ENCODE measurements around the gene AGBL5. TPM values are rescaled to one million over a fixed set of nuclear protein-coding genes. Genes with fewer than 3 reads are reported as not detected.

AGBL5 gene
- total RNA-seq, 1 experiment from 2014 or later, result 40.0 TPM

- Histone ChIP-seq H3K9ac (ENCODE audit: low read length) (no peak overlapping the region), H3K27ac (ENCODE audit: low read depth, low read length) (no peak overlapping the region; the same call in 1 of the 2 replicates), H3K36me3 (ENCODE audit: control insufficient read depth in 1 of 2, insufficient read depth in 2 of 2, low read length in 2 of 2) (no peaks in the 10 kb centered on the region), H3K9me3 (ENCODE audit: control insufficient read depth in 1 of 2, insufficient read depth in 1 of 2, low read depth in 1 of 2, low read length in 2 of 2) (no peaks in the 10 kb centered on the region), H3K4me1 (ENCODE audit: control insufficient read depth in 1 of 2, insufficient read depth in 2 of 2, low read length in 2 of 2) (peaks cover 8 to 18% of the 10 kb centered on the region in 2 experiments), H4K20me1 (ENCODE audit: insufficient read depth) (no peaks in the 10 kb centered on the region), H3K4me2 (ENCODE audit: low read length) (no peak overlapping the region), H3K9me2 (ENCODE audit: insufficient read depth) (no peaks in the 10 kb centered on the region), H2AFZ (ENCODE audit: low read depth, low read length, poor library complexity, severe bottlenecking) (no peak overlapping the region), H3K4me3 (replicated peaks in 1 of 2; ENCODE audit: low read depth in 1 of 2, low read length in 2 of 2) (no peak overlapping the region), H3K79me2 (ENCODE audit: insufficient read depth, low read length) (no peaks in the 10 kb centered on the region), H3K27me3 (ENCODE audit: insufficient read depth, low read length) (no peaks in the 10 kb centered on the region)
- BruUV-seq (replicated peaks), result no TSS peak
- DNase-seq (ENCODE audit: low read depth, low spot score) (no peak), ATAC-seq (no peak)
- intact Hi-C loops (cut with micrococcal nuclease), result no loop called here
- ChIA-PET CTCF (no interaction called here), RAD21 (ENCODE audit: low non-redundant PET in 1 of 2, low total read pairs in 2 of 2, uncharacterized antibody in 2 of 2, unreplicated experiment in 2 of 2) (no interaction called here), POLR2A (interaction anchor here (1.3 kb wide), 1 partner anchor 9 kb away, joined by 3 read pairs; the partner anchor contains the start of gene OST4)
- TF ChIP-seq ATF3 (IDR thresholded peaks at IDR 0.05) (no peak), CTCF (IDR thresholded peaks at IDR 0.05 in 2 of 3, conservative IDR thresholded peaks at IDR 0.05 in 1 of 3; ENCODE audit: borderline replicate concordance in 1 of 3, insufficient read depth in 1 of 3, low read depth in 2 of 3, low read length in 2 of 3) (no peak), RAD21 (IDR thresholded peaks at IDR 0.05; ENCODE audit: low read depth) (no peak), ZNF274 (IDR thresholded peaks at IDR 0.05; ENCODE audit: low read depth, low read length) (no peak), POLR2A (IDR thresholded peaks at IDR 0.05; ENCODE audit: borderline replicate concordance, extremely low read depth, insufficient read depth, insufficient read length) (no peak), SIN3A (IDR thresholded peaks at IDR 0.05; ENCODE audit: low read depth) (no peak), SP1 (IDR thresholded peaks at IDR 0.05; ENCODE audit: low read depth) (no peak), REST (IDR thresholded peaks at IDR 0.05; ENCODE audit: low read depth) (no peak), CBX3 (IDR thresholded peaks at IDR 0.05; ENCODE audit: low read depth) (no peak)
Observed at GRCh38 chr2:27080140-27080469, 28.6 kb downstream of the AGBL5 start.

Measured in HCT116 (cell line).